ENCODE measurements around the gene GNG10. TPM values are rescaled to one million over a fixed set of nuclear protein-coding genes. Genes with fewer than 3 reads are reported as not detected.

Gene GNG10
- total RNA-seq, 1 experiment from 2014 or later = 31.0 TPM

- H3K4me2 ChIP-seq (ENCODE audit: insufficient read depth, insufficient read length, low read length) = no peak overlapping the region
- no peak overlapping the region for H3K27ac ChIP-seq (ENCODE audit: insufficient read length, low read depth, low read length)
- no peak overlapping the region for H3K9ac ChIP-seq (ENCODE audit: extremely low read depth, insufficient read length, low read length)
- Mint-ChIP-seq H3K9me3 (peaks cover 0 to 3% of the 10 kb centered on the region in 2 experiments; a peak in 2 of 5 replicates), H3K36me3 (ENCODE audit: insufficient read depth in 1 of 3, low read depth in 3 of 3) (no peaks in the 10 kb centered on the region; a peak in 1 of 7 replicates), H3K4me1 (no peaks in the 10 kb centered on the region), H3K4me3 (no peak overlapping the region), H3K27me3 (ENCODE audit: low read depth) (no peaks in the 10 kb centered on the region), H3K27ac (no peak overlapping the region)
- no peak overlapping the region for H3T11ph ChIP-seq (ENCODE audit: low read length)
- no peak overlapping the region for H2AFZ ChIP-seq (ENCODE audit: low read length)
- H3K79me2 ChIP-seq (ENCODE audit: insufficient read depth, low read length) = no peaks in the 10 kb centered on the region
- DNase-seq = no peak
- H4K5ac ChIP-seq (ENCODE audit: insufficient read length, low read depth, low read length) = no peak overlapping the region
- H3K9me3 ChIP-seq (ENCODE audit: control insufficient read depth, low read depth, low read length) = no peaks in the 10 kb centered on the region
- H2BK20ac ChIP-seq (ENCODE audit: low read depth, low read length, poor library complexity, severe bottlenecking) = no peak overlapping the region
- H4K20me1 ChIP-seq (ENCODE audit: control insufficient read depth, insufficient read depth, insufficient read length) = no peaks in the 10 kb centered on the region
- WGBS (ENCODE audit: extremely low coverage, insufficient read length, low lambda C conversion rate) = no CpG with 5 or more reads among the region's 1 CpG
- no peak overlapping the region for H2BK120ac ChIP-seq (ENCODE audit: low read depth, low read length, poor library complexity, severe bottlenecking)
- no peaks in the 10 kb centered on the region for H3K23me2 ChIP-seq (ENCODE audit: insufficient read length, low read depth, low read length, poor library complexity, severe bottlenecking)
- TF ChIP-seq CTCF (conservative IDR thresholded peaks at IDR 0.05) = no peak
- no peak overlapping the region for H2AK5ac ChIP-seq (ENCODE audit: insufficient read length, low read length)
- no peaks in the 10 kb centered on the region for H3K79me1 ChIP-seq (ENCODE audit: insufficient read depth, low read depth, low read length, poor library complexity, severe bottlenecking)
- no peak overlapping the region for H2BK15ac ChIP-seq (ENCODE audit: low read depth, low read length)
- H2BK5ac ChIP-seq (ENCODE audit: insufficient read length, low read length) = no peak overlapping the region
- H4K8ac ChIP-seq (replicated peaks; ENCODE audit: insufficient read length, low read depth, low read length) = no peak overlapping the region
- no peak overlapping the region for H3K23ac ChIP-seq (ENCODE audit: insufficient read length, low read depth, low read length)
- no peak overlapping the region for H3K18ac ChIP-seq (ENCODE audit: insufficient read length, low read depth, low read length)
- no peaks in the 10 kb centered on the region for H3K4me1 ChIP-seq (ENCODE audit: insufficient read depth, low read length)
- H3K27me3 ChIP-seq (ENCODE audit: insufficient read depth, low read length) = no peaks in the 10 kb centered on the region
- no peak overlapping the region for H3K56ac ChIP-seq (ENCODE audit: insufficient read length, low read depth, low read length)
- no peak overlapping the region for H3K4ac ChIP-seq (ENCODE audit: low read depth, low read length)
- H2BK12ac ChIP-seq (ENCODE audit: insufficient read length, low read depth, low read length) = no peak overlapping the region
- H3K14ac ChIP-seq (ENCODE audit: insufficient read depth, low read length) = no peak overlapping the region
- no peak overlapping the region for H4K91ac ChIP-seq (ENCODE audit: insufficient read length, low read depth, low read length)
These were observed 39.4 kb downstream of the GNG10 start for GRCh38 chr9:111700776-111701175.
